NCI-H146 treated with DMSO at 0.1 percent for 48 hours (cell line): ENCODE results near the gene CALY.

ENCODE experiments used
- DNase-seq: peaks from one replicate; lab custom pipeline; 2025; ENCODE audit not compliant: unreplicated experiment; lab: John Stamatoyannopoulos, UW

The CALY gene

GRCh38 chr10:133274751-133275683 is 61.7 kb downstream of the CALY start:
- DNase-seq = no peak
